ENCODE data around the gene KRT84. TPM values are rescaled to one million over a fixed set of nuclear protein-coding genes. Genes with fewer than 3 reads are reported as not detected.
A peak's percentile ranks its signal among the peaks of the same experiment; 100 is the strongest.
"Not testable (repeated sequence)": the region's sequence is repeated elsewhere in the genome, so short reads cannot be mapped to it uniquely, and the experiment has no call there.

KRT84 gene
- total RNA-seq, 1 experiment from 2014 or later: not detected

- Histone ChIP-seq H3K27me3 (no peaks in the 10 kb centered on the region), H3K4me3 (no peak overlapping the region), H3K36me3 (no peaks in the 10 kb centered on the region), H3K9me3 (no peaks in the 10 kb centered on the region)
- no peak for DNase-seq
Measured at GRCh38 chr12:52358575-52359350, 26.7 kb downstream of the KRT84 start.

- Histone ChIP-seq H3K27me3 (no peaks in the 10 kb centered on the region), H3K9me3 (no peaks in the 10 kb centered on the region), H3K4me3 (no peak overlapping the region), H3K36me3 (no peaks in the 10 kb centered on the region)
- DNase-seq: no peak
Measured at GRCh38 chr12:52356762-52357580, 28.5 kb downstream of the KRT84 start.

- no peaks in the 10 kb centered on the region for H3K9me3 ChIP-seq
- H3K36me3 ChIP-seq: no peaks in the 10 kb centered on the region
- no peak for DNase-seq
- no peaks in the 10 kb centered on the region for H3K27me3 ChIP-seq
- H3K4me3 ChIP-seq: no peak overlapping the region
Measured at GRCh38 chr12:52356031-52356761, 29.3 kb downstream of the KRT84 start.

- no peak overlapping the region for H3K4me3 ChIP-seq
- no peaks in the 10 kb centered on the region for H3K36me3 ChIP-seq
- no peak for DNase-seq
- no peaks in the 10 kb centered on the region for H3K9me3 ChIP-seq
- H3K27me3 ChIP-seq: no peaks in the 10 kb centered on the region
Measured at GRCh38 chr12:52355176-52355575, 30.3 kb downstream of the KRT84 start.

GRCh38 chr12:52354200-52354599 lies 31.3 kb downstream of the KRT84 start:
- H3K9me3 ChIP-seq: no peaks in the 10 kb centered on the region

GRCh38 chr12:52353766-52354165 lies 31.7 kb downstream of the KRT84 start:
- H3K36me3 ChIP-seq: no peaks in the 10 kb centered on the region

More at GRCh38 chr12:52354200-52354599, 31.3 kb downstream of the KRT84 start:
- Histone ChIP-seq H3K36me3 (no peaks in the 10 kb centered on the region), H3K4me3 (no peak overlapping the region), H3K27me3 (no peaks in the 10 kb centered on the region)
- DNase-seq: no peak

GRCh38 chr12:52352951-52353350 lies 32.5 kb downstream of the KRT84 start:
- H3K27me3 ChIP-seq: no peaks in the 10 kb centered on the region
- DNase-seq: no peak
- H3K4me3 ChIP-seq: no peak overlapping the region
- no peaks in the 10 kb centered on the region for H3K36me3 ChIP-seq
- no peaks in the 10 kb centered on the region for H3K9me3 ChIP-seq

More at GRCh38 chr12:52353766-52354165, 31.7 kb downstream of the KRT84 start:
- no peak for DNase-seq
- no peak overlapping the region for H3K4me3 ChIP-seq
- H3K9me3 ChIP-seq: no peaks in the 10 kb centered on the region
- H3K27me3 ChIP-seq: no peaks in the 10 kb centered on the region

GRCh38 chr12:52351196-52352059 lies 34.0 kb downstream of the KRT84 start:
- DNase-seq: peak; percentile 60
- Histone ChIP-seq H3K4me3 (no peak overlapping the region), H3K9me3 (no peaks in the 10 kb centered on the region), H3K36me3 (no peaks in the 10 kb centered on the region), H3K27me3 (no peaks in the 10 kb centered on the region)

- Histone ChIP-seq H3K27me3 (no peaks in the 10 kb centered on the region), H3K4me3 (no peak overlapping the region), H3K9me3 (no peaks in the 10 kb centered on the region), H3K36me3 (no peaks in the 10 kb centered on the region)
- DNase-seq: no peak
Measured at GRCh38 chr12:52350786-52351185, 34.7 kb downstream of the KRT84 start.

- DNase-seq: no peak
- no peaks in the 10 kb centered on the region for H3K36me3 ChIP-seq
- H3K4me3 ChIP-seq: no peak overlapping the region
- H3K9me3 ChIP-seq: no peaks in the 10 kb centered on the region
- no peaks in the 10 kb centered on the region for H3K27me3 ChIP-seq
Measured at GRCh38 chr12:52350021-52350620, 35.3 kb downstream of the KRT84 start.

GRCh38 chr12:52349196-52349595 lies 36.3 kb downstream of the KRT84 start:
- Histone ChIP-seq H3K27me3 (no peaks in the 10 kb centered on the region), H3K4me3 (no peak overlapping the region), H3K9me3 (no peaks in the 10 kb centered on the region), H3K36me3 (no peaks in the 10 kb centered on the region)
- no peak for DNase-seq

- Histone ChIP-seq H3K9me3 (no peaks in the 10 kb centered on the region), H3K27me3 (no peaks in the 10 kb centered on the region), H3K4me3 (no peak overlapping the region), H3K36me3 (no peaks in the 10 kb centered on the region)
- DNase-seq: no peak
Measured at GRCh38 chr12:52347551-52348510, 37.6 kb downstream of the KRT84 start.

GRCh38 chr12:52347016-52347415 lies 38.4 kb downstream of the KRT84 start:
- Histone ChIP-seq H3K4me3 (no peak overlapping the region), H3K36me3 (no peaks in the 10 kb centered on the region), H3K9me3 (no peaks in the 10 kb centered on the region), H3K27me3 (no peaks in the 10 kb centered on the region)
- no peak for DNase-seq

- no peak for DNase-seq
- no peaks in the 10 kb centered on the region for H3K36me3 ChIP-seq
- no peaks in the 10 kb centered on the region for H3K9me3 ChIP-seq
- no peaks in the 10 kb centered on the region for H3K27me3 ChIP-seq
- no peak overlapping the region for H3K4me3 ChIP-seq
Measured at GRCh38 chr12:52346593-52346992, 38.9 kb downstream of the KRT84 start.

GRCh38 chr12:52345041-52345440 lies 40.4 kb downstream of the KRT84 start:
- not testable (repeated sequence) for H3K36me3 ChIP-seq, DNase-seq, H3K27me3 ChIP-seq, H3K4me3 ChIP-seq, H3K9me3 ChIP-seq

Data from MG63 (cell line).